ENCODE measurements around the gene TSC22D1. TPM values are rescaled to one million over a fixed set of nuclear protein-coding genes. Genes with fewer than 3 reads are reported as not detected.

TSC22D1 gene
- total RNA-seq, 1 donor from 2014 or later: 153 TPM

GRCh38 chr13:44389060-44389666 lies 187.0 kb downstream of the TSC22D1 start:
- H3K27ac Mint-ChIP-seq: no peak overlapping the region
- H3K4me3 Mint-ChIP-seq (ENCODE audit: low read depth): no peak overlapping the region
- no peak for DNase-seq (ENCODE audit: low spot score, unreplicated experiment)
- peaks cover 14% of the 10 kb centered on the region for H3K27me3 Mint-ChIP-seq
- no peaks in the 10 kb centered on the region for H3K9me3 Mint-ChIP-seq (ENCODE audit: low read depth)
- H3K36me3 Mint-ChIP-seq (ENCODE audit: insufficient read depth): peaks cover 2% of the 10 kb centered on the region
- TF ChIP-seq, protein P1, sequence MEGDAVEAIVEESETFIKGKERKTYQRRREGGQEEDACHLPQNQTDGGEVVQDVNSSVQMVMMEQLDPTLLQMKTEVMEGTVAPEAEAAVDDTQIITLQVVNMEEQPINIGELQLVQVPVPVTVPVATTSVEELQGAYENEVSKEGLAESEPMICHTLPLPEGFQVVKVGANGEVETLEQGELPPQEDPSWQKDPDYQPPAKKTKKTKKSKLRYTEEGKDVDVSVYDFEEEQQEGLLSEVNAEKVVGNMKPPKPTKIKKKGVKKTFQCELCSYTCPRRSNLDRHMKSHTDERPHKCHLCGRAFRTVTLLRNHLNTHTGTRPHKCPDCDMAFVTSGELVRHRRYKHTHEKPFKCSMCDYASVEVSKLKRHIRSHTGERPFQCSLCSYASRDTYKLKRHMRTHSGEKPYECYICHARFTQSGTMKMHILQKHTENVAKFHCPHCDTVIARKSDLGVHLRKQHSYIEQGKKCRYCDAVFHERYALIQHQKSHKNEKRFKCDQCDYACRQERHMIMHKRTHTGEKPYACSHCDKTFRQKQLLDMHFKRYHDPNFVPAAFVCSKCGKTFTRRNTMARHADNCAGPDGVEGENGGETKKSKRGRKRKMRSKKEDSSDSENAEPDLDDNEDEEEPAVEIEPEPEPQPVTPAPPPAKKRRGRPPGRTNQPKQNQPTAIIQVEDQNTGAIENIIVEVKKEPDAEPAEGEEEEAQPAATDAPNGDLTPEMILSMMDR (IDR thresholded peaks at IDR 0.05; ENCODE audit: unreplicated experiment): no peak
- peaks cover 36% of the 10 kb centered on the region for H3K4me1 Mint-ChIP-seq (ENCODE audit: low read depth)

GRCh38 chr13:44388427-44389059 lies 187.6 kb downstream of the TSC22D1 start:
- H3K4me3 Mint-ChIP-seq (ENCODE audit: low read depth): no peak overlapping the region
- H3K27ac Mint-ChIP-seq: no peak overlapping the region
- H3K4me1 Mint-ChIP-seq (ENCODE audit: low read depth): peaks cover 39% of the 10 kb centered on the region
- TF ChIP-seq, protein P1 (IDR thresholded peaks at IDR 0.05; ENCODE audit: unreplicated experiment): no peak
- H3K9me3 Mint-ChIP-seq (ENCODE audit: low read depth): no peaks in the 10 kb centered on the region
- peaks cover 2% of the 10 kb centered on the region for H3K36me3 Mint-ChIP-seq (ENCODE audit: insufficient read depth)
- H3K27me3 Mint-ChIP-seq: peaks cover 18% of the 10 kb centered on the region
- no peak for DNase-seq (ENCODE audit: low spot score, unreplicated experiment)

DNA sequence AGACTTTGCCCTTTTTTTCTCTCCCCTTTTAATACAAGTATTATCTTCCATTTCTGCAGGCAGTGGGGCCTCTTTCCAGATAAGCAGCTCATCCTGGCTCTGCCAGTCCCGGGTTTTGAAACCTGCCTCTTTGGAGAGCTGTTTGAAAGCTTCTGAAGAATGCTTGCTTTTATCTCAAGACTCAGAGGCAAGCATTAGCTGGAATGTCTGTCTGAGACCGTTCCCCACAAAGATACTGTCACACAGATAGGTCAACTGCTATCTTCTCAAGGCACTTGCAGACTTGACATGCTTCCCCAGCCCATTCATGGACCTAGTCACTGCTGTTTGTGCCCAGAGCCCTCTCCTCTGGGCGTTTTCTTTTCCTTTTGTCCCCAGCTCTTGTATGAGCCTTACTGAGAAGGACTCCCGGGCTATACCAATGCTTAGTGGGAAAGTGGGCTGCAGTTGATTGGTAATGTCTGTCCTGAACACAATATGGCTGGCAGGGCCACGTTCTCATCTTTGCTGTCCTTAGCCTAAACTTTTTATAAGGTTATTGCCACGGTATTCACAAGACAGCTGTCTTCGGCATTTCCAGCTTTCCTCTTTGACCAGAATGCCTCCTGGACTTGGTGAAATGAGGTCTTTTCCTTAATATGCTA lies 189.1 kb downstream of the TSC22D1 start:
- no peak for DNase-seq (ENCODE audit: low spot score, unreplicated experiment)
- Mint-ChIP-seq H3K4me3 (ENCODE audit: low read depth) (no peak overlapping the region), H3K27me3 (peaks cover 9% of the 10 kb centered on the region), H3K27ac (no peak overlapping the region), H3K9me3 (ENCODE audit: low read depth) (no peaks in the 10 kb centered on the region), H3K4me1 (ENCODE audit: low read depth) (peaks cover 42% of the 10 kb centered on the region), H3K36me3 (ENCODE audit: insufficient read depth) (peaks cover 2% of the 10 kb centered on the region)
- TF ChIP-seq, protein P1 (IDR thresholded peaks at IDR 0.05; ENCODE audit: unreplicated experiment): no peak

DNA sequence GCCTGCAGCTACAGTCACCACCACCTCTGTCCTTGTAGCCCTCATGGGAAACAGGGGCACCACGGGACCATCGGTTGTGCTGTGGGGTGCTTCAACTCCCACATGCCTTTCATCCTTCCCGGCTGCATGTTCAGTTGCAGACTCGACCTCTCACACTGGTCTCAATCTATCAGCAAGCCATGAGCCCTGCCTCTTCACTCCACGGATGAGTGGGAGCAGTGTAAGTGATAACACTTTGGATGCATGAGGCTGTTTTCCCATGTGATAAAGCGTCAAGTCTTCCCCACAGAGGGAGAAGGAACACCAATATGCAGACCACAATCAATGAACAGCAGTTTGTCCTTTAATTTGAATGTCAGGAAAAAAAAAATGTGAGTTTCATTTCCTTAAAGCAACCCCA lies 190.3 kb downstream of the TSC22D1 start:
- Mint-ChIP-seq H3K36me3 (ENCODE audit: insufficient read depth) (no peaks in the 10 kb centered on the region), H3K27ac (no peak overlapping the region), H3K4me3 (ENCODE audit: low read depth) (no peak overlapping the region)

GRCh38 chr13:44385401-44385800 lies 190.7 kb downstream of the TSC22D1 start:
- H3K4me1 Mint-ChIP-seq (ENCODE audit: low read depth): peaks cover 42% of the 10 kb centered on the region
- TF ChIP-seq, protein P1 (IDR thresholded peaks at IDR 0.05; ENCODE audit: unreplicated experiment): no peak
- no peaks in the 10 kb centered on the region for H3K9me3 Mint-ChIP-seq (ENCODE audit: low read depth)
- no peaks in the 10 kb centered on the region for H3K36me3 Mint-ChIP-seq (ENCODE audit: insufficient read depth)
- DNase-seq (ENCODE audit: low spot score, unreplicated experiment): no peak
- H3K27me3 Mint-ChIP-seq: peaks cover 9% of the 10 kb centered on the region
- no peak overlapping the region for H3K4me3 Mint-ChIP-seq (ENCODE audit: low read depth)
- H3K27ac Mint-ChIP-seq: no peak overlapping the region

More for the DNA sequence above, 190.3 kb downstream of the TSC22D1 start:
- peaks cover 9% of the 10 kb centered on the region for H3K27me3 Mint-ChIP-seq
- no peak for DNase-seq (ENCODE audit: low spot score, unreplicated experiment)
- peaks cover 42% of the 10 kb centered on the region for H3K4me1 Mint-ChIP-seq (ENCODE audit: low read depth)
- TF ChIP-seq, protein P1 (IDR thresholded peaks at IDR 0.05; ENCODE audit: unreplicated experiment): no peak
- H3K9me3 Mint-ChIP-seq (ENCODE audit: low read depth): no peaks in the 10 kb centered on the region

Measured in progenitor cell of endocrine pancreas (in vitro differentiated cells).